Kidney (tissue), 14 donors: Measurements from ENCODE around the gene ANXA11. TPM values are rescaled to one million over a fixed set of nuclear protein-coding genes. Genes with fewer than 3 reads are reported as not detected.

Experiments
- DNase-seq, 5 donors: peaks; one replicate each; pipeline ENCODE4 v3.0.0-alpha.2; 2013 to 2020
- FAIRE-seq: peaks from 2 replicates; lab custom pipeline; 2012; peaks lifted over from hg19 to GRCh38; lab: Jason Lieb, UNC
- H3K27ac ChIP-seq, 2 donors: one replicate each; pipeline ENCODE4 v1.7.0; 2013; ENCODE audit warnings: low read depth in 2 of 2, low read length in 2 of 2, inconsistent platforms in 1 of 2
- H3K27me3 ChIP-seq: one replicate; pipeline ENCODE4 v1.7.1; 2013; ENCODE audit warnings: low read length, inconsistent platforms; ENCODE audit not compliant: control insufficient read depth, insufficient read depth
- H3K36me3 ChIP-seq, 3 donors: one replicate each; pipeline versions ENCODE4 v1.7.0 to v1.7.1; 2013; ENCODE audit warnings: low read length in 3 of 3, control low read depth in 1 of 3, inconsistent platforms in 1 of 3; ENCODE audit not compliant: insufficient read depth in 3 of 3, control insufficient read depth in 2 of 3
- H3K4me1 ChIP-seq, 3 donors: one replicate each; pipeline versions ENCODE4 v1.7.0 to v1.7.1; 2013; ENCODE audit warnings: low read length in 3 of 3, inconsistent platforms in 1 of 3, low read depth in 1 of 3; ENCODE audit not compliant: control insufficient read depth in 2 of 3, insufficient read depth in 2 of 3
- H3K4me3 ChIP-seq, 3 donors: one replicate each; pipeline versions ENCODE4 v1.7.0 to v1.8.1; 2013; ENCODE audit warnings: low read length in 3 of 3, control low read depth in 1 of 3, inconsistent platforms in 1 of 3
- H3K9ac ChIP-seq, 3 donors: one replicate each; pipeline versions ENCODE4 v1.7.0 to v1.7.1; 2013; ENCODE audit warnings: low read length in 3 of 3, control low read depth in 1 of 3, inconsistent platforms in 1 of 3
- H3K9me3 ChIP-seq, 3 donors: one replicate each; pipeline versions ENCODE4 v1.7.0 to v1.7.1; 2013; ENCODE audit warnings: low read length in 3 of 3, control low read depth in 1 of 3, inconsistent platforms in 1 of 3; ENCODE audit not compliant: control insufficient read depth in 2 of 3, insufficient read depth in 1 of 3
- intact Hi-C: fragments of 100-400 bp; cut with DNase I; formaldehyde crosslinking; loops from one replicate; pipeline ENCODE4 v1.11.1; 2022
- polyA plus RNA-seq: library from polyadenylated mRNA; stranded (reverse); fragments of 350-450 nt; fragmentation: Illumina TruSeq; extraction: RNeasy Lipid Tissue Mini Kit (QIAGEN cat#74804); gene quantifications from one replicate; pipeline ENCODE4 v1.2.3, GENCODE V29; 2014; ENCODE audit warnings: low read depth, low replicate concordance; ENCODE audit not compliant: insufficient read depth
- total RNA-seq: library from RNA; stranded (reverse); fragmentation: NEBNext Ultra II Directional; extraction: Animal tissue kit (Norgen Biotek cat#: 25700); gene quantifications from one replicate; pipeline ENCODE4 v1.2.1, GENCODE V29; 2021
- TF ChIP-seq, protein P1 (sequence below): IDR thresholded peaks from 3 replicates; pipeline ENCODE4 v1.5.1; 2012; ENCODE audit warnings: mild to moderate bottlenecking, moderate library complexity, borderline replicate concordance; ENCODE audit not compliant: insufficient read depth; ENCODE audit errors: extremely low read depth
- donor health status: control.
- donor health status: control.
- donor health status: control.
- donor health status: control.
- donor health status: control.
- donor health status: DM: yes; HTN: yes; CAD: no.
- donor health status: Normal renal cell carcinoma (clear cell type).

The ANXA11 gene
- total and polyA plus RNA-seq, 2 donors from 2014 or later, result 435 to 543 TPM

DNA sequence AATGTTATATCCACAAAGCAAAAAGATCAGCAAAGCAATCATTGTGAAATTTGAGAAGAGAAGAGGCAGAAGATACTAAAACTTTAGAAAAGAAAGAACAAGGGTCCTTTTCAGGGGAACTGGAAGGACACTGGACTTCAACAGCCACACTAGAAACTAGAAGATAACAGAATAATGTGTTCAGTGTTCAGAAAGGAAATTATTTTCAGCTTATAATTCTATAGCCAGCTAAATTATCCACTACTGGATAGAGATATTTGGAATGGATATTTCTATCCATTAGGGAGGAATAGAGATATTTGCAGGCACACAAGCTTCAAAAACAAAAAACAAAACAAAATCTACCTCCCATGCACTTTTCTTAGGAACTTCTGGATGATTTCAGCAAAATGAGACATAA lies 12.8 kb downstream of the ANXA11 start:
- FAIRE-seq, result no peak
- no peaks in the 10 kb centered on the region for H3K27me3 ChIP-seq

DNA sequence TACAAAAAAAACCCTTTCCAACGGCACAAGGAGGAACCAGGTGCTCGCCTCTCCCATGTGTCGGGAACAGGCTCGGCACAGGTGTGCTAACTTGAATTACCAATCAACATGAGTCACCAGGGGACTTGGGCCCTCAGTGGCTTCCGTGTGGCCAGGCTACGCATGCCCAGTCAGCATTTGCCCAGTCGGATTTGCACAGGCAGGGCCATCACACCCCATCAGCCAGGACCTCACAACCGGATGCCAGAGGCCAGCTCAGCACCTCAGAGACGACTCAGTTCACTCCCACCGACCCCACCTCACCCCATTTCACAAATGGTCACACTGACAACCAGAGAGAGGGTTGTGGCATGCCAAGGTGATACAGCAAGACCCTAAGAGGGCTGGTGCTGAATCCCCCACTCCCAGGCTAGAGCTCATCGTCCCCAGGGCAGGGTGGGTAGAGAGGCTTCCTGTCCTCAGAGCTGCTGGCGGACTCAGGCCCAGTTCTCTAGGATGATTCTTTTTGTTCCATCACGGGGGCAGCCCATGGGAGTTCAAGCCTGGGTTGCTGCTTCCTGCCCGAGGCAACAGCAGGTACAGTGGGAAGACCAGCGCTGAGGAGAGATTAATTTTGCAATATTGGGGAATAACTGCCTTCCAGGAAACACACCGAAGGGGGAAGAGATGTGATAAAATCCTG lies 13.6 kb downstream of the ANXA11 start:
- Histone ChIP-seq H3K27ac (peak overlapping the region; percentile 43 to 54), H3K4me3 (no peak overlapping the region), H3K9me3 (no peaks in the 10 kb centered on the region), H3K4me1 (peaks cover 0 to 55% (median 47%) of the 10 kb centered on the region in 3 donors), H3K36me3 (no peaks in the 10 kb centered on the region), H3K27me3 (no peaks in the 10 kb centered on the region), H3K9ac (no peak overlapping the region)
- DNase-seq (peak in 1 of 5 donors; percentile 93), FAIRE-seq (no peak)
- TF ChIP-seq, protein P1, sequence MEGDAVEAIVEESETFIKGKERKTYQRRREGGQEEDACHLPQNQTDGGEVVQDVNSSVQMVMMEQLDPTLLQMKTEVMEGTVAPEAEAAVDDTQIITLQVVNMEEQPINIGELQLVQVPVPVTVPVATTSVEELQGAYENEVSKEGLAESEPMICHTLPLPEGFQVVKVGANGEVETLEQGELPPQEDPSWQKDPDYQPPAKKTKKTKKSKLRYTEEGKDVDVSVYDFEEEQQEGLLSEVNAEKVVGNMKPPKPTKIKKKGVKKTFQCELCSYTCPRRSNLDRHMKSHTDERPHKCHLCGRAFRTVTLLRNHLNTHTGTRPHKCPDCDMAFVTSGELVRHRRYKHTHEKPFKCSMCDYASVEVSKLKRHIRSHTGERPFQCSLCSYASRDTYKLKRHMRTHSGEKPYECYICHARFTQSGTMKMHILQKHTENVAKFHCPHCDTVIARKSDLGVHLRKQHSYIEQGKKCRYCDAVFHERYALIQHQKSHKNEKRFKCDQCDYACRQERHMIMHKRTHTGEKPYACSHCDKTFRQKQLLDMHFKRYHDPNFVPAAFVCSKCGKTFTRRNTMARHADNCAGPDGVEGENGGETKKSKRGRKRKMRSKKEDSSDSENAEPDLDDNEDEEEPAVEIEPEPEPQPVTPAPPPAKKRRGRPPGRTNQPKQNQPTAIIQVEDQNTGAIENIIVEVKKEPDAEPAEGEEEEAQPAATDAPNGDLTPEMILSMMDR, result no peak
- intact Hi-C loops, result no loop called here

More for the DNA sequence above, 12.8 kb downstream of the ANXA11 start:
- TF ChIP-seq, protein P1, result no peak
- Histone ChIP-seq H3K36me3 (no peaks in the 10 kb centered on the region), H3K9ac (no peak overlapping the region), H3K4me1 (peaks cover 0 to 63% (median 48%) of the 10 kb centered on the region in 3 donors), H3K9me3 (no peaks in the 10 kb centered on the region), H3K4me3 (no peak overlapping the region), H3K27ac (no peak overlapping the region)
- no peak for DNase-seq
- intact Hi-C loops, result no loop called here

DNA sequence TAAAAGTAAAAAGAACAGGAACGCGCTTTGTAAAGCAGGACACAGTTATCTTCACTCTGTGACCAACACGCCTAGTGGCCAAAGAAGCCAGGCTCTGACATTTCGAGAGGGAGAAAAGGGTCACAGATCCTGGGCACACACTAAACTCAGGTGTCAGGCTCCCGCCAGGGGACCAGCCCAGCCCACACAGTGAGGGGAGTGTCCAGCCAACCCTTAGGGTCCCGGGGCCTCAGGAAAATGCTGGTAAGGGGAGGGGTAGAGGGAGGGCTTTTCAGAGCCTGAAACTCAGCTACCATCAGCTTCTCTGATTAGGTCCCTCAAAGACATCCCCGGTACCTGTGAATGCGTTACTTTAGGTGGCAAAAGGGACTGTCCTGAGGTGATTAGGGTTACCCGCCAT lies 16.6 kb downstream of the ANXA11 start:
- Histone ChIP-seq H3K27ac (peak overlapping the region in 1 of 2 donors; percentile 32), H3K36me3 (no peaks in the 10 kb centered on the region), H3K9me3 (no peaks in the 10 kb centered on the region), H3K4me1 (peaks cover 0 to 40% (median 27%) of the 10 kb centered on the region in 3 donors), H3K4me3 (no peak overlapping the region), H3K9ac (no peak overlapping the region), H3K27me3 (no peaks in the 10 kb centered on the region)
- intact Hi-C loops, result no loop called here
- peak in 1 of 5 donors; percentile 41 for DNase-seq
- TF ChIP-seq, protein P1, result no peak
- FAIRE-seq, result no peak
